ENCODE results near the gene FTSJ3.

FTSJ3 gene

GRCh38 chr17:63783522-63783921, 43.9 kb downstream of the FTSJ3 start:
- Histone ChIP-seq H3K27ac (ENCODE audit: extremely low read depth, low read depth, low read length) (no peak overlapping the region), H3K4me3 (ENCODE audit: low read depth, low read length) (no peak overlapping the region), H3K9me3 (ENCODE audit: control insufficient read depth, insufficient read depth, low read depth, low read length) (no peaks in the 10 kb centered on the region), H3K4me1 (ENCODE audit: control insufficient read depth, insufficient read depth, low read length) (peaks cover 3% of the 10 kb centered on the region), H3K36me3 (ENCODE audit: control insufficient read depth in 2 of 2, insufficient read depth in 1 of 2, low read length in 2 of 2) (peaks cover 52 to 87% of the 10 kb centered on the region in 2 experiments)
- TF ChIP-seq, protein P1, sequence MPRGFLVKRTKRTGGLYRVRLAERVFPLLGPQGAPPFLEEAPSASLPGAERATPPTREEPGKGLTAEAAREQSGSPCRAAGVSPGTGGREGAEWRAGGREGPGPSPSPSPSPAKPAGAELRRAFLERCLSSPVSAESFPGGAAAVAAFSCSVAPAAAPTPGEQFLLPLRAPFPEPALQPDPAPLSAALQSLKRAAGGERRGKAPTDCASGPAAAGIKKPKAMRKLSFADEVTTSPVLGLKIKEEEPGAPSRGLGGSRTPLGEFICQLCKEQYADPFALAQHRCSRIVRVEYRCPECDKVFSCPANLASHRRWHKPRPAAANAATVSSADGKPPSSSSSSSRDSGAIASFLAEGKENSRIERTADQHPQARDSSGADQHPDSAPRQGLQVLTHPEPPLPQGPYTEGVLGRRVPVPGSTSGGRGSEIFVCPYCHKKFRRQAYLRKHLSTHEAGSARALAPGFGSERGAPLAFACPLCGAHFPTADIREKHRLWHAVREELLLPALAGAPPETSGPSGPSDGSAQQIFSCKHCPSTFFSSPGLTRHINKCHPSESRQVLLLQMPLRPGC (tag by site-specific recombination; IDR thresholded peaks at IDR 0.05) = no peak
- no peak for TF ChIP-seq ZNF10 (tag by site-specific recombination; IDR thresholded peaks at IDR 0.05)
- TF ChIP-seq PRDM10 (tag by site-specific recombination; IDR thresholded peaks at IDR 0.05) = no peak
- TF ChIP-seq ZNF174 (tag by site-specific recombination; IDR thresholded peaks at IDR 0.05) = no peak
- TF ChIP-seq AEBP2 (tag by site-specific recombination; IDR thresholded peaks at IDR 0.05; ENCODE audit: borderline replicate concordance) = no peak
- TF ChIP-seq ZNF544 (tag by site-specific recombination; IDR thresholded peaks at IDR 0.05) = no peak
- no peak for TF ChIP-seq ZNF280C (tag by site-specific recombination; IDR thresholded peaks at IDR 0.05)
- CTCF ChIA-PET = interaction anchor here (0.5 to 1.0 kb wide), 3 partner anchors 8 to 149 kb away, joined by 3 to 4 read pairs (median 3); partner anchors contain the start of genes CCDC47 and DDX42
- POLR2A ChIA-PET = interaction anchor here (3.9 kb wide), 1 partner anchor 10 kb away, joined by 40 read pairs; the partner anchor contains the start of genes CCDC47 and DDX42

GRCh38 chr17:63780928-63781327, 46.5 kb downstream of the FTSJ3 start:
- no peak overlapping the region for H3K4me3 ChIP-seq (ENCODE audit: low read depth, low read length)
- ChIA-PET CTCF (interaction anchor here (0.5 to 1.0 kb wide), 3 partner anchors 23 to 105 kb away, joined by 3 to 5 read pairs (median 3); no protein-coding TSS in a partner anchor), POLR2A (interaction anchor here (0.5 to 0.6 kb wide), 3 partner anchors 31 to 159 kb away, joined by 3 to 4 read pairs (median 3); partner anchors contain the start of gene MAP3K3)
- H3K4me1 ChIP-seq (ENCODE audit: control insufficient read depth, insufficient read depth, low read length) = peaks cover 3% of the 10 kb centered on the region
- TF ChIP-seq, protein P1 (tag by site-specific recombination; IDR thresholded peaks at IDR 0.05) = no peak
- peak; percentile 4; the same call in 1 of the 2 replicates for TF ChIP-seq PRDM1 (tag by site-specific recombination; IDR thresholded peaks at IDR 0.05)
- 0 out of 2 replicates have a peak, but pooled peaks have one; percentile 4 for TF ChIP-seq PRDM6 (tag by site-specific recombination; IDR thresholded peaks at IDR 0.05)
- H3K27ac ChIP-seq (ENCODE audit: extremely low read depth, low read depth, low read length) = no peak overlapping the region
- H3K36me3 ChIP-seq (ENCODE audit: control insufficient read depth in 2 of 2, insufficient read depth in 1 of 2, low read length in 2 of 2) = peaks cover 53 to 88% of the 10 kb centered on the region in 2 experiments
- no peaks in the 10 kb centered on the region for H3K9me3 ChIP-seq (ENCODE audit: control insufficient read depth, insufficient read depth, low read depth, low read length)

Data from HEK293 (cell line).